GM23338 (cell line): ENCODE results near the gene ZCCHC24. TPM values are rescaled to one million over a fixed set of nuclear protein-coding genes. Genes with fewer than 3 reads are reported as not detected.

Experiments used
- ATAC-seq: fragments of 200-7000 bp; cut with Tn5 transposase; 3 replicates; pipeline ENCODE4 v1.9.1; 2020
- DNase-seq: peaks from one replicate; pipeline ENCODE4 v3.0.0-alpha.2; 2015; ENCODE audit warnings: low spot score
- H2AFZ ChIP-seq: fragments of 200-600 bp; sonication (generic); 2 replicates; pipeline ENCODE4 v1.8.0; 2016; ENCODE audit warnings: antibody characterized with exemption, mild to moderate bottlenecking, moderate library complexity
- H3F3A ChIP-seq: fragments of 200-600 bp; sonication (generic); replicated peaks from 2 replicates; pipeline ENCODE4 v1.8.0; 2017; ENCODE audit warnings: antibody characterized with exemption, mixed run types, low read depth
- H3K27ac ChIP-seq: fragments of 200-600 bp; sonication (generic); 2 replicates; pipeline ENCODE4 v1.6.1; 2016; ENCODE audit warnings: low read depth
- H3K27me3 ChIP-seq: fragments of 200-600 bp; sonication (generic); 2 replicates; pipeline ENCODE4 v1.8.0; 2016; ENCODE audit warnings: mild to moderate bottlenecking, mixed run types, moderate library complexity; ENCODE audit not compliant: insufficient read depth
- H3K36me3 ChIP-seq: fragments of 200-600 bp; sonication (generic); 2 replicates; pipeline ENCODE4 v1.8.0; 2016; ENCODE audit warnings: mild to moderate bottlenecking; ENCODE audit not compliant: insufficient read depth
- H3K4me1 ChIP-seq: fragments of 200-600 bp; sonication (generic); 2 replicates; pipeline ENCODE4 v1.8.0; 2016; ENCODE audit warnings: mild to moderate bottlenecking, moderate library complexity; ENCODE audit not compliant: insufficient read depth
- H3K4me2 ChIP-seq: fragments of 200-600 bp; sonication (generic); 2 replicates; pipeline ENCODE4 v1.7.1; 2017; ENCODE audit warnings: mixed run types
- H3K4me3 ChIP-seq: fragments of 200-600 bp; sonication (generic); 2 replicates; pipeline ENCODE4 v1.6.1; 2016; ENCODE audit warnings: mixed run types
- H3K79me2 ChIP-seq: fragments of 200-600 bp; sonication (generic); replicated peaks from 2 replicates; pipeline ENCODE4 v1.8.0; 2017; ENCODE audit warnings: mild to moderate bottlenecking; ENCODE audit not compliant: insufficient read depth
- H3K9me2 ChIP-seq: fragments of 200-600 bp; sonication (generic); 2 replicates; pipeline ENCODE4 v1.8.0; 2017; ENCODE audit not compliant: insufficient read depth
- H4K20me1 ChIP-seq: fragments of 200-600 bp; sonication (generic); replicated peaks from 2 replicates; pipeline ENCODE4 v1.8.0; 2017; ENCODE audit warnings: mild to moderate bottlenecking; ENCODE audit not compliant: insufficient read depth
- H3K27ac Mint-ChIP-seq: 2 replicates; pipeline ENCODE4 v1.8.0; 2020; ENCODE audit warnings: inconsistent platforms, mild to moderate bottlenecking, moderate library complexity, mixed read lengths
- H3K27me3 Mint-ChIP-seq: 3 replicates; pipeline ENCODE4 v1.8.0; 2022; ENCODE audit warnings: low read depth, mild to moderate bottlenecking, moderate library complexity, mixed read lengths, inconsistent platforms; ENCODE audit not compliant: insufficient read depth, poor library complexity
- H3K36me3 Mint-ChIP-seq: 3 replicates; pipeline ENCODE4 v1.8.0; 2021; ENCODE audit warnings: low read depth, mild to moderate bottlenecking, inconsistent platforms, moderate library complexity, mixed read lengths
- H3K4me1 Mint-ChIP-seq: 3 replicates; pipeline ENCODE4 v1.8.0; 2020; ENCODE audit warnings: mild to moderate bottlenecking, inconsistent platforms, mixed read lengths
- H3K4me3 Mint-ChIP-seq: 3 replicates; pipeline ENCODE4 v1.8.0; 2021; ENCODE audit warnings: moderate library complexity, mild to moderate bottlenecking, inconsistent platforms, mixed read lengths
- H3K9me3 Mint-ChIP-seq: 3 replicates; pipeline ENCODE4 v1.8.0; 2020; ENCODE audit warnings: moderate library complexity, mild to moderate bottlenecking, inconsistent platforms, mixed read lengths
- CREB1 ChIP-seq: fragments of 250-450 bp; sonication (Bioruptor Pico); IDR thresholded peaks from 2 replicates; pipeline ENCODE4 v1.5.0; 2020; ENCODE audit warnings: low read depth, mild to moderate bottlenecking, moderate library complexity
- EZH2 ChIP-seq: fragments of 200-600 bp; sonication (generic); IDR thresholded peaks from one replicate; pipeline ENCODE4 v1.8.0; 2017; ENCODE audit warnings: antibody characterized with exemption, mild to moderate bottlenecking, low read depth; ENCODE audit not compliant: unreplicated experiment
- JUNB ChIP-seq: IDR thresholded peaks from one replicate; pipeline ENCODE4 v1.6.1; 2016; ENCODE audit warnings: antibody characterized with exemption; ENCODE audit not compliant: unreplicated experiment
- NANOG ChIP-seq: IDR thresholded peaks from 2 replicates; pipeline ENCODE4 v1.6.1; 2016; ENCODE audit warnings: antibody characterized with exemption, borderline replicate concordance
- POLR2AphosphoS5 ChIP-seq: IDR thresholded peaks from 2 replicates; pipeline ENCODE4 v1.6.1; 2016; ENCODE audit warnings: antibody characterized with exemption, low read depth
- ZNF114 ChIP-seq: fragments of 250-450 bp; sonication (Bioruptor Pico); IDR thresholded peaks from 2 replicates; pipeline ENCODE4 v1.5.0; 2020; ENCODE audit warnings: mild to moderate bottlenecking, moderate library complexity
- ZNF331 ChIP-seq: fragments of 250-450 bp; sonication (Bioruptor Pico); IDR thresholded peaks from 2 replicates; pipeline ENCODE4 v1.5.0; 2020; ENCODE audit warnings: low read depth, mild to moderate bottlenecking, moderate library complexity
- polyA plus RNA-seq: library from polyadenylated mRNA; unstranded; fragments of >200 nt; fragmentation: Nextera tagmentation; extraction: Ambion mirVana; gene quantifications from 2 replicates; pipeline ENCODE4 v1.2.1, GENCODE V29; 2016
- total RNA-seq: library from RNA; depleted of rRNA; stranded (reverse); fragments of >200 nt; shearing (Covaris generic); gene quantifications from 2 replicates; pipeline ENCODE4 v1.2.3, GENCODE V29; 2014
- TF ChIP-seq, protein P1 (sequence below): IDR thresholded peaks from 2 replicates; pipeline ENCODE4 v1.6.1; 2016; ENCODE audit warnings: antibody characterized with exemption
- TF ChIP-seq, protein P2 (sequence below), 2 experiments: fragments of 200-600 bp in 1 of 2; sonication (generic) in 1 of 2; conservative IDR thresholded peaks; 2 replicates each; pipeline versions ENCODE4 v1.5.1 to v1.6.1; 2016 to 2017; ENCODE audit warnings: antibody characterized with exemption in 2 of 2, low read depth in 2 of 2, mild to moderate bottlenecking in 2 of 2, moderate library complexity in 1 of 2
- TF ChIP-seq, protein P3 (sequence below): IDR thresholded peaks from one replicate; pipeline ENCODE4 v1.6.1; 2018; ENCODE audit warnings: antibody characterized with exemption; ENCODE audit not compliant: unreplicated experiment

Gene ZCCHC24
- total and polyA plus RNA-seq, 2 experiments from 2014 or later = 2.0 to 10.1 TPM

DNA sequence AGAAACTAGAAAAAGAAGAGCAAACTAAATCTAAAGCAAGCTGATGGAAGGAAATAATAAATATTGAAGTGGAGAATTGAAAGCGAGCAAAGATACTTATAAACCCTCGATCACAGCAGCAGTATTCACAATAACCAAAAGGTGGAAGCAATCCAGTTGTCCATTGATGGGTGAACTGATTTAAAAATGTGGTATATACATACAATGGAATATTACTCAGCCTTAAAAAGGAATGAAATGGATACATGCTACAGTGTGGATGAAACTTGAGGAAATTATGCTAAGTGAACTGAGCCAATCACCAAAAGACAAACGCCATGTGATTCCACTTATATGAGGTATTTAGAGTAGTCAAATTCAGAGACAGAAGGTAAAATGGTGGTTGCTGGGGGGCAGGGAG lies 17.5 kb downstream of the ZCCHC24 start (continued):
- TF ChIP-seq, protein P1, sequence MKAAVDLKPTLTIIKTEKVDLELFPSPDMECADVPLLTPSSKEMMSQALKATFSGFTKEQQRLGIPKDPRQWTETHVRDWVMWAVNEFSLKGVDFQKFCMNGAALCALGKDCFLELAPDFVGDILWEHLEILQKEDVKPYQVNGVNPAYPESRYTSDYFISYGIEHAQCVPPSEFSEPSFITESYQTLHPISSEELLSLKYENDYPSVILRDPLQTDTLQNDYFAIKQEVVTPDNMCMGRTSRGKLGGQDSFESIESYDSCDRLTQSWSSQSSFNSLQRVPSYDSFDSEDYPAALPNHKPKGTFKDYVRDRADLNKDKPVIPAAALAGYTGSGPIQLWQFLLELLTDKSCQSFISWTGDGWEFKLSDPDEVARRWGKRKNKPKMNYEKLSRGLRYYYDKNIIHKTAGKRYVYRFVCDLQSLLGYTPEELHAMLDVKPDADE = no peak
- no peak for TF ChIP-seq POLR2AphosphoS5
- no peak for TF ChIP-seq NANOG
- no peak for TF ChIP-seq ZNF114 (CRISPR knock-in tag)

- TF ChIP-seq, protein P2, sequence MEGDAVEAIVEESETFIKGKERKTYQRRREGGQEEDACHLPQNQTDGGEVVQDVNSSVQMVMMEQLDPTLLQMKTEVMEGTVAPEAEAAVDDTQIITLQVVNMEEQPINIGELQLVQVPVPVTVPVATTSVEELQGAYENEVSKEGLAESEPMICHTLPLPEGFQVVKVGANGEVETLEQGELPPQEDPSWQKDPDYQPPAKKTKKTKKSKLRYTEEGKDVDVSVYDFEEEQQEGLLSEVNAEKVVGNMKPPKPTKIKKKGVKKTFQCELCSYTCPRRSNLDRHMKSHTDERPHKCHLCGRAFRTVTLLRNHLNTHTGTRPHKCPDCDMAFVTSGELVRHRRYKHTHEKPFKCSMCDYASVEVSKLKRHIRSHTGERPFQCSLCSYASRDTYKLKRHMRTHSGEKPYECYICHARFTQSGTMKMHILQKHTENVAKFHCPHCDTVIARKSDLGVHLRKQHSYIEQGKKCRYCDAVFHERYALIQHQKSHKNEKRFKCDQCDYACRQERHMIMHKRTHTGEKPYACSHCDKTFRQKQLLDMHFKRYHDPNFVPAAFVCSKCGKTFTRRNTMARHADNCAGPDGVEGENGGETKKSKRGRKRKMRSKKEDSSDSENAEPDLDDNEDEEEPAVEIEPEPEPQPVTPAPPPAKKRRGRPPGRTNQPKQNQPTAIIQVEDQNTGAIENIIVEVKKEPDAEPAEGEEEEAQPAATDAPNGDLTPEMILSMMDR (conservative IDR thresholded peaks at IDR 0.05; ENCODE audit: low read depth in 2 of 2) = no peak
- peaks cover 8% of the 10 kb centered on the region for H3K4me1 Mint-ChIP-seq
- DNase-seq (no peak), ATAC-seq (no peak)
- H4K20me1 ChIP-seq = no peaks in the 10 kb centered on the region; the same call in 1 of the 2 replicates
- H3F3A ChIP-seq = no peaks in the 10 kb centered on the region
- H3K79me2 ChIP-seq = no peaks in the 10 kb centered on the region
- H2AFZ ChIP-seq = no peak overlapping the region
- H3K27me3 Mint-ChIP-seq = peaks cover 3% of the 10 kb centered on the region
- H3K4me3 Mint-ChIP-seq = no peak overlapping the region
- H3K9me3 Mint-ChIP-seq = no peaks in the 10 kb centered on the region
- no peaks in the 10 kb centered on the region for H3K36me3 Mint-ChIP-seq
- no peaks in the 10 kb centered on the region for H3K27me3 ChIP-seq
- H3K36me3 ChIP-seq = no peaks in the 10 kb centered on the region
- H3K27ac ChIP-seq = no peak overlapping the region
- H3K4me2 ChIP-seq = no peak overlapping the region
- no peak overlapping the region for H3K4me3 ChIP-seq
- H3K4me1 ChIP-seq = no peaks in the 10 kb centered on the region
- no peak overlapping the region for H3K27ac Mint-ChIP-seq
- no peaks in the 10 kb centered on the region for H3K9me2 ChIP-seq
Observed at GRCh38 chr10:79425074-79425532, 20.3 kb downstream of the ZCCHC24 start.

DNA sequence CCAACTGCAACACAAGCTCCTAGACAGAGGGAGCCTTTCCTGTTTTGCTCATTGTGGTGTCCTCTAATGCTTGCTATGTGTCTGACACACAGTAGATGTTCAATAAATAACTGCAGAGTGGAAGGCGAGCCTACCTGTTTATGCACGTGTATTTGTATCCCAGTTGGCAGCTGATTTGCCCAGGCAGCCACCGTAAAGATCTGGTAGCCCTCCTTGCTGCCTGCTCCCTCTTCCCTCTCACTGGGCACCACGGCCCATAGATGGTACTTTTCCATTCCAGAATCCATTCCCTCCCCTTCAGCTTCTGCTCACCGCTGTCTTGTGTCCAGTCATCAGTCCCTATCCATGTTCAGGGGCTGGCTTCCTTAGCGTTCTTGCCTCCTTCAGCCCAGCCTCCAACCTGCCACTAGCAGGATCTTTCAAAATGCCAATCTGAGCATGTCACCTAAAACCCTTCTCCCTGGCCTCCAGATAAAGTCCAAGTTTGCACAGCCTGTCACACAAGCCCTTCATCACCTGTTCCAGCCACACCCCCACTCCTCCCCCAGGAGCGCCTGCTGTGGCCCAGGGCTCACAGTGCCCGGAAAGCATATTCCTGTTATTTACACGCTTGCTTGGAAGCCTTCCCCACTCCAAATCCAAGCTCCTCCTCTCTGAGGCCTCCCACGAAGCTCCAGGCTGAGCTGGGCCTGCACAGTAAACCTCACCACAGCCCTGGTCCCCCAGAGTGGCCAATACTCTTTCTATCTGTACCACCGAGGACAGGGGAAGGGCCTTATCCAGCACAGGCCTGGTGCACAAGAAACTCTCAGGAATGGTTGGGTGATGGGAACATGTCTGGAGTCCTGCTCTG lies 21.0 kb downstream of the ZCCHC24 start:
- no peaks in the 10 kb centered on the region for H3K79me2 ChIP-seq
- ATAC-seq = no peak
- no peak for DNase-seq
- TF ChIP-seq, protein P2 (conservative IDR thresholded peaks at IDR 0.05; ENCODE audit: low read depth in 2 of 2) = no peak
- TF ChIP-seq CREB1 (CRISPR knock-in tag) (no peak), ZNF114 (CRISPR knock-in tag) (no peak), EZH2 (no peak), NANOG (no peak), JUNB (no peak), POLR2AphosphoS5 (no peak), ZNF331 (CRISPR knock-in tag) (no peak)
- TF ChIP-seq, protein P3, sequence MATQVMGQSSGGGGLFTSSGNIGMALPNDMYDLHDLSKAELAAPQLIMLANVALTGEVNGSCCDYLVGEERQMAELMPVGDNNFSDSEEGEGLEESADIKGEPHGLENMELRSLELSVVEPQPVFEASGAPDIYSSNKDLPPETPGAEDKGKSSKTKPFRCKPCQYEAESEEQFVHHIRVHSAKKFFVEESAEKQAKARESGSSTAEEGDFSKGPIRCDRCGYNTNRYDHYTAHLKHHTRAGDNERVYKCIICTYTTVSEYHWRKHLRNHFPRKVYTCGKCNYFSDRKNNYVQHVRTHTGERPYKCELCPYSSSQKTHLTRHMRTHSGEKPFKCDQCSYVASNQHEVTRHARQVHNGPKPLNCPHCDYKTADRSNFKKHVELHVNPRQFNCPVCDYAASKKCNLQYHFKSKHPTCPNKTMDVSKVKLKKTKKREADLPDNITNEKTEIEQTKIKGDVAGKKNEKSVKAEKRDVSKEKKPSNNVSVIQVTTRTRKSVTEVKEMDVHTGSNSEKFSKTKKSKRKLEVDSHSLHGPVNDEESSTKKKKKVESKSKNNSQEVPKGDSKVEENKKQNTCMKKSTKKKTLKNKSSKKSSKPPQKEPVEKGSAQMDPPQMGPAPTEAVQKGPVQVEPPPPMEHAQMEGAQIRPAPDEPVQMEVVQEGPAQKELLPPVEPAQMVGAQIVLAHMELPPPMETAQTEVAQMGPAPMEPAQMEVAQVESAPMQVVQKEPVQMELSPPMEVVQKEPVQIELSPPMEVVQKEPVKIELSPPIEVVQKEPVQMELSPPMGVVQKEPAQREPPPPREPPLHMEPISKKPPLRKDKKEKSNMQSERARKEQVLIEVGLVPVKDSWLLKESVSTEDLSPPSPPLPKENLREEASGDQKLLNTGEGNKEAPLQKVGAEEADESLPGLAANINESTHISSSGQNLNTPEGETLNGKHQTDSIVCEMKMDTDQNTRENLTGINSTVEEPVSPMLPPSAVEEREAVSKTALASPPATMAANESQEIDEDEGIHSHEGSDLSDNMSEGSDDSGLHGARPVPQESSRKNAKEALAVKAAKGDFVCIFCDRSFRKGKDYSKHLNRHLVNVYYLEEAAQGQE = no peak
- TF ChIP-seq, protein P1 = no peak

More for the DNA sequence above, 21.0 kb downstream of the ZCCHC24 start:
- Histone ChIP-seq H3K4me1 (no peaks in the 10 kb centered on the region), H3K27ac (no peak overlapping the region), H3K9me2 (no peaks in the 10 kb centered on the region), H3K4me3 (no peak overlapping the region), H2AFZ (no peak overlapping the region), H3K4me2 (no peak overlapping the region), H3K36me3 (no peaks in the 10 kb centered on the region), H3K27me3 (no peaks in the 10 kb centered on the region), H4K20me1 (no peaks in the 10 kb centered on the region; the same call in 1 of the 2 replicates), H3F3A (no peaks in the 10 kb centered on the region)
- Mint-ChIP-seq H3K4me1 (peaks cover 12% of the 10 kb centered on the region), H3K27me3 (peaks cover 3% of the 10 kb centered on the region), H3K36me3 (no peaks in the 10 kb centered on the region), H3K9me3 (no peaks in the 10 kb centered on the region), H3K27ac (no peak overlapping the region), H3K4me3 (no peak overlapping the region)
